Activated CD4-positive, alpha-beta T cell treated with anti-CD3 and anti-CD28 coated beads, Interleukin-2, amount 50 U/mL, for 16 hours (primary cell): ENCODE data around the gene TCF19.

Experiments used
- DNase-seq: peaks from one replicate; pipeline ENCODE4 v3.0.0-alpha.2; 2020

The TCF19 gene

GRCh38 chr6:31158140-31158862 lies at the start of gene TCF19:
Gene TCF19, plus strand, starts transcription at chr6:31158589. Its CDS starts 881 bp downstream, at chr6:31159470.
- DNase-seq = peak; percentile 100

GRCh38 chr6:31110825-31111582 lies 47.4 kb upstream of the TCF19 start:
- DNase-seq = no peak

- DNase-seq = no peak
Observed at GRCh38 chr6:31111712-31112111, 46.7 kb upstream of the TCF19 start.

GRCh38 chr6:31112478-31112877 lies 45.9 kb upstream of the TCF19 start, which contains the start of gene C6orf15:
Gene C6orf15, minus strand, starts transcription at chr6:31112575. Its CDS starts 20 bp downstream, at chr6:31112555.
- DNase-seq = no peak

- no peak for DNase-seq
Observed at GRCh38 chr6:31113861-31114540, 44.4 kb upstream of the TCF19 start.

- DNase-seq = no peak
Observed at GRCh38 chr6:31114541-31114878, 43.9 kb upstream of the TCF19 start, which contains the start of gene PSORS1C1. Gene PSORS1C1, plus strand, starts transcription at chr6:31114800. Its CDS starts 14,833 bp downstream, at chr6:31129633.

- DNase-seq = no peak
Observed at GRCh38 chr6:31114970-31115849, 43.2 kb upstream of the TCF19 start.

GRCh38 chr6:31115941-31116560 lies 42.3 kb upstream of the TCF19 start:
- DNase-seq = no peak

- DNase-seq = no peak
Observed at GRCh38 chr6:31116661-31117385, 41.6 kb upstream of the TCF19 start.

- no peak for DNase-seq
Observed at GRCh38 chr6:31118178-31118577, 40.2 kb upstream of the TCF19 start.

GRCh38 chr6:31120151-31120915 lies 38.1 kb upstream of the TCF19 start, which contains the start of gene CDSN:
Gene CDSN, minus strand, starts transcription at chr6:31120446. Its CDS starts 27 bp downstream, at chr6:31120419.
- DNase-seq = no peak

- DNase-seq = no peak
Observed at GRCh38 chr6:31121131-31121790, 37.1 kb upstream of the TCF19 start.

GRCh38 chr6:31122791-31123706 lies 35.3 kb upstream of the TCF19 start:
- no peak for DNase-seq

GRCh38 chr6:31125162-31125561 lies 33.2 kb upstream of the TCF19 start:
- no peak for DNase-seq

GRCh38 chr6:31125586-31126363 lies 32.6 kb upstream of the TCF19 start:
- no peak for DNase-seq

- no peak for DNase-seq
Observed at GRCh38 chr6:31126396-31127175, 31.8 kb upstream of the TCF19 start.

GRCh38 chr6:31128093-31128676 lies 30.2 kb upstream of the TCF19 start:
- peak; percentile 65 for DNase-seq
